Measurements from ENCODE around the gene MAP4K2. TPM values are rescaled to one million over a fixed set of nuclear protein-coding genes. Genes with fewer than 3 reads are reported as not detected.

MAP4K2 gene
- total RNA-seq, 2 donors from 2014 or later: 19.4 to 20.4 TPM

DNA sequence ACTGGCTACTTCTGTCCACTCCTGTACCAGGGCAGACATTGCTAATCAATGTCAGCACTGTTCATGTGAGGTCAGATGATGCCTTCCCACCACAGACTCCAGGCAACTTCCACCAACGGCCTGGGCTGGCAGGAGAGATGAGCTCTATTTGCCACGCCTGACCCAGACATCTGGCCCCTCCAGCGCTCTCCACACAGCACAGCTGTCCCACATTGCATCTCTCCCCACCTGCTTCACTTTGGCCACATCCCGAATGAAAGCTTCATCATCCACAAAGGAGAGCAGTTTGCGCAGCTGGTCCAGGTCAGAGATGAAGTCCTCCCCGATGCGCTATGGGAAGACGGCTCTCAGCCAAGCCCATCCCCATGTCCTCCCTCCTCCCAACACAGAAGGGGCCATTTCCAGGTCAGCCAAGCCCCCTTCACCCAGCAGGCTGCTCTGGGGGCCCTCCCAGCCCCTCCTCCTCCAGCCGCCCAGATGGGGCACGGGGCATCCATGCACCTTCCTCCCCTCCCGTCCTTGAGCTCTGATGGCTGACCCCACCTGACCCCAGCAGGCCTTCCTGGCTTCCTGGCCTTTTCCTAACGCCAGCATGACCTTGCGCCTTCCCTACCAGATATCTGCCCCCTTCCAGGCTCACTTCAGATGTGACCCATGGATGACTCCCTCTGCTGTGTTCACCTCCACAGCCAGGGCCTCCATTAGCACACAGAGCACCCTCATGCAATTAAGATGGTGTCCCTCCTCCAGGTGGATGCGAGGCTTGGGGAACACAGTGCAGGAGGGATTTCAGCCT lies 50.6 kb downstream of the MAP4K2 start:
- Histone ChIP-seq H3K27ac (no peak overlapping the region), H3K4me1 (no peaks in the 10 kb centered on the region), H3K9me3 (no peaks in the 10 kb centered on the region), H3K4me3 (no peak overlapping the region), H3K27me3 (no peaks in the 10 kb centered on the region), H3K36me3 (peaks cover 13% of the 10 kb centered on the region)
- TF ChIP-seq CTCF (IDR thresholded peaks at IDR 0.05): no peak
- no peak for DNase-seq (ENCODE audit: low spot score)

- Histone ChIP-seq H3K27ac (no peak overlapping the region), H3K36me3 (peaks cover 13% of the 10 kb centered on the region), H3K4me1 (peaks cover 0 to under 1% of the 10 kb centered on the region in 2 donors), H3K4me3 (no peak overlapping the region), H3K27me3 (no peaks in the 10 kb centered on the region), H3K9me3 (no peaks in the 10 kb centered on the region)
- DNase-seq (ENCODE audit: low spot score): no peak
- TF ChIP-seq CTCF (IDR thresholded peaks at IDR 0.05): no peak
Measured at GRCh38 chr11:64751580-64751979, 51.4 kb downstream of the MAP4K2 start.

DNA sequence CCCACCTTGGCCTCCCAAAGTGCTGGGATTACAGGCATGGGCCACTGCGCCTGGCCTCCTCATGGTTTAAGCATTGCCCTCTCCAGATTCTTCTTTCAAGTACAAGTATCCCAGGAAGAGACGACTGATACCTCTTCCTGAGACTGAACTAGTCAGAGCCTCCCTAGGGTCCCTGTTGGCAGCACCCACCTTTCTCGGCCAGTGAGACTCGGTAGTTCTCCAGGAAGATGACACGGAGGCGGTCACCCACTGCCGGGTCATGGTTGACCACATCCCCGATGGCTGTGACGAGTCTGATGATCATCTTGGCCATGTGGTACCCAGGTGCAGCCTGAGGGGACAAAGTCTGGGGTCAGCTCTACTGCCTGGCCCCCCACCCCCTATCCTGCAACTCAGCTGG lies 51.9 kb downstream of the MAP4K2 start:
- DNase-seq (ENCODE audit: low spot score): no peak

GRCh38 chr11:64750361-64751054 lies 52.5 kb downstream of the MAP4K2 start:
- H3K27ac ChIP-seq: no peak overlapping the region
- TF ChIP-seq CTCF (IDR thresholded peaks at IDR 0.05): no peak
- H3K36me3 ChIP-seq: peaks cover 13% of the 10 kb centered on the region
- no peak overlapping the region for H3K4me3 ChIP-seq
- H3K27me3 ChIP-seq: no peaks in the 10 kb centered on the region
- no peak for DNase-seq (ENCODE audit: low spot score)
- no peaks in the 10 kb centered on the region for H3K9me3 ChIP-seq
- H3K4me1 ChIP-seq: peaks cover 0 to 10% of the 10 kb centered on the region in 2 donors

More for the DNA sequence above, 51.9 kb downstream of the MAP4K2 start:
- H3K27me3 ChIP-seq: no peaks in the 10 kb centered on the region
- peaks cover 0 to 5% of the 10 kb centered on the region in 2 donors for H3K4me1 ChIP-seq
- H3K27ac ChIP-seq: no peak overlapping the region
- peaks cover 13% of the 10 kb centered on the region for H3K36me3 ChIP-seq
- no peak overlapping the region for H3K4me3 ChIP-seq
- no peaks in the 10 kb centered on the region for H3K9me3 ChIP-seq
- TF ChIP-seq CTCF (IDR thresholded peaks at IDR 0.05): no peak

DNA sequence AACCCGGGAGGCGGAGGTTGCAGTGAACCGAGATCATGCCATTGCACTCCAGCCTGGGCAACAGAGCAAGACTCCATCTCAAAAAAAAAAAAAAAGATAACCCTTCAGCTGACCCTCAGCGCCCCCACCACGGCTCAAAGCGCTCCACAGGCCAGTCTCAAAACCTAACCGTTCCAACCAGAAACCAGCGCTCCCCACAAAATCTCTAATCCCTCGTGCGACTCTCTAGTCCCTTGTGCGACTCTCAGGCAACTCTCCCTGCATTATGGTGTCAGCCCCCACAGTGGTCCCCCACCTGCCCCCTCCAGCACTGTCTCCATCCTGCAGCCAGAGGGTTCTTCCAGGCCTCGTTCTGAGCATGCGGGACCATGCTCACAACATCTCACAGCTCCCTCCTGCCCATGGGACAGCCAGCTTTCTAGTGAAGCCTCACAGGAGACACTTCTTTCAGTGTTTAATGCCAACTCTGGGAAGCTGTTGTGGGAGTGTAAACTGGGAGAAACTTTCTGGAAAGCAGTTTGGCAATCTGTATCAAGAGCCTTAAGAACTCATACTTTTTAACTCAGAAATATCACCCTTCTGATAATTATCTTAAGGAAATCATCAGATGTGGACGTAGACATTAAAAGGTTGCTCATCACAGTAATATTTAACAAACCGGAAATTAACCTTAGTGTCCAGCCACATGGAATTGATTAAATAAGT lies 54.9 kb downstream of the MAP4K2 start:
- Histone ChIP-seq H3K9me3 (no peaks in the 10 kb centered on the region), H3K4me1 (peaks cover 0 to 30% of the 10 kb centered on the region in 2 donors), H3K36me3 (peaks cover 13% of the 10 kb centered on the region), H3K4me3 (no peak overlapping the region), H3K27me3 (no peaks in the 10 kb centered on the region), H3K27ac (no peak overlapping the region)
- TF ChIP-seq CTCF (IDR thresholded peaks at IDR 0.05): no peak
- no peak for DNase-seq (ENCODE audit: low spot score)

Measured in right atrium auricular region (tissue), 2 donors.